Measurements from ENCODE around the gene FBXO24. TPM values are rescaled to one million over a fixed set of nuclear protein-coding genes. Genes with fewer than 3 reads are reported as not detected.
A peak's percentile ranks its signal among the peaks of the same experiment; 100 is the strongest.

FBXO24 gene
- total and polyA plus RNA-seq, 9 of the 15 experiments (the other 6 are each of a cell fraction or from before 2014, with no cell fraction given): 0.17 to 0.95 (median 0.50) TPM

DNA sequence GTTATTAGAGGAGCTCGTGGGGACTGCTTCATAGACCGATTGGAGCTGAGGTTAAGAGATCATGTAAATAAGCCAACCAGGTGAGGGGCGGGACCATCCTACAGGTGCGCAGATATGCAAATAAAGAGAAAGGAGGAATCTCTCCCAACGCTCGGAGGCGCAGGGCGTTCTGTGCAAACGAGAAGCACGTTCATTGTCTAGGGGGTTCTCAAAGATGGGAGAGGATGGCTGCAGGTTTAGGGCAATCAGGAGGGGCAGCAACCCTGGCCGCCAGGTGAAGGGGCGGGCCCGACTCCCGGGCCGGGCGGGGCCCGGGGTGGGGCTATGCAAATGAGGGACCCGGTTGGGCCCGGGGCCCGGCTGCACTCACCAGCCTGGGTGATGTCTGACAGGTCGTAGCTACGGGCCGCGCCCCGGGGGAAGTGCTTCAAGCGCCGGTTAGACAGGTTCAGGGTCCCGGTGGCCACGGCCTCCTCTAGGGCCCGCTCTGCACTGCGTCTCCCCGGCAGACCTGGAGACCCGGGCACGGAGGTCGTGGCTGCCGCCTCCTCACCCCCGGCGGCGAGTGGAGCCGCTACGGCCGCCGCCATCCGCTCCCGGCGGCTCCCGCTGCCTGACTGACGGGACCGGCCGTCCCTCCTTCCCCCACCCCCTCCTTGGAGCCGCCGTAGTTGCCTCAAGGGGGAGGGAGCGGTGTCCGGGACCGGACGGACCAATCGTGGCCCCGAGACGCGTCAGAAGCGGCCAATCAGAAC is 440 bp upstream of the FBXO24 start, which contains the start of gene LRCH4 (continued):
- TF ChIP-seq, protein P1, sequence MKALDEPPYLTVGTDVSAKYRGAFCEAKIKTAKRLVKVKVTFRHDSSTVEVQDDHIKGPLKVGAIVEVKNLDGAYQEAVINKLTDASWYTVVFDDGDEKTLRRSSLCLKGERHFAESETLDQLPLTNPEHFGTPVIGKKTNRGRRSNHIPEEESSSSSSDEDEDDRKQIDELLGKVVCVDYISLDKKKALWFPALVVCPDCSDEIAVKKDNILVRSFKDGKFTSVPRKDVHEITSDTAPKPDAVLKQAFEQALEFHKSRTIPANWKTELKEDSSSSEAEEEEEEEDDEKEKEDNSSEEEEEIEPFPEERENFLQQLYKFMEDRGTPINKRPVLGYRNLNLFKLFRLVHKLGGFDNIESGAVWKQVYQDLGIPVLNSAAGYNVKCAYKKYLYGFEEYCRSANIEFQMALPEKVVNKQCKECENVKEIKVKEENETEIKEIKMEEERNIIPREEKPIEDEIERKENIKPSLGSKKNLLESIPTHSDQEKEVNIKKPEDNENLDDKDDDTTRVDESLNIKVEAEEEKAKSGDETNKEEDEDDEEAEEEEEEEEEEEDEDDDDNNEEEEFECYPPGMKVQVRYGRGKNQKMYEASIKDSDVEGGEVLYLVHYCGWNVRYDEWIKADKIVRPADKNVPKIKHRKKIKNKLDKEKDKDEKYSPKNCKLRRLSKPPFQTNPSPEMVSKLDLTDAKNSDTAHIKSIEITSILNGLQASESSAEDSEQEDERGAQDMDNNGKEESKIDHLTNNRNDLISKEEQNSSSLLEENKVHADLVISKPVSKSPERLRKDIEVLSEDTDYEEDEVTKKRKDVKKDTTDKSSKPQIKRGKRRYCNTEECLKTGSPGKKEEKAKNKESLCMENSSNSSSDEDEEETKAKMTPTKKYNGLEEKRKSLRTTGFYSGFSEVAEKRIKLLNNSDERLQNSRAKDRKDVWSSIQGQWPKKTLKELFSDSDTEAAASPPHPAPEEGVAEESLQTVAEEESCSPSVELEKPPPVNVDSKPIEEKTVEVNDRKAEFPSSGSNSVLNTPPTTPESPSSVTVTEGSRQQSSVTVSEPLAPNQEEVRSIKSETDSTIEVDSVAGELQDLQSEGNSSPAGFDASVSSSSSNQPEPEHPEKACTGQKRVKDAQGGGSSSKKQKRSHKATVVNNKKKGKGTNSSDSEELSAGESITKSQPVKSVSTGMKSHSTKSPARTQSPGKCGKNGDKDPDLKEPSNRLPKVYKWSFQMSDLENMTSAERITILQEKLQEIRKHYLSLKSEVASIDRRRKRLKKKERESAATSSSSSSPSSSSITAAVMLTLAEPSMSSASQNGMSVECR (CRISPR knock-in tag; IDR thresholded peaks at IDR 0.05): peak; percentile 67
- peak; percentile 34; the same call in 1 of the 2 replicates for TF ChIP-seq E2F3 (CRISPR knock-in tag; IDR thresholded peaks at IDR 0.05)
- no peak for TF ChIP-seq ZNF707 (CRISPR knock-in tag; conservative IDR thresholded peaks at IDR 0.05)
- TF ChIP-seq RBM17 (IDR thresholded peaks at IDR 0.05; ENCODE audit: borderline replicate concordance, low read depth, low read length): no peak
- TF ChIP-seq RBM15 (IDR thresholded peaks at IDR 0.05; ENCODE audit: insufficient read depth, low read length): no peak
- TF ChIP-seq KAT7 (CRISPR knock-in tag; IDR thresholded peaks at IDR 0.05; ENCODE audit: borderline replicate concordance): peak; percentile 72; the same call in 1 of the 2 replicates
- TF ChIP-seq ASH1L (IDR thresholded peaks at IDR 0.05; ENCODE audit: borderline replicate concordance, low read depth, partially characterized antibody): no peak
- TF ChIP-seq EWSR1 (IDR thresholded peaks at IDR 0.05; ENCODE audit: borderline replicate concordance, low read depth, partially characterized antibody): no peak
- TF ChIP-seq, protein P2, sequence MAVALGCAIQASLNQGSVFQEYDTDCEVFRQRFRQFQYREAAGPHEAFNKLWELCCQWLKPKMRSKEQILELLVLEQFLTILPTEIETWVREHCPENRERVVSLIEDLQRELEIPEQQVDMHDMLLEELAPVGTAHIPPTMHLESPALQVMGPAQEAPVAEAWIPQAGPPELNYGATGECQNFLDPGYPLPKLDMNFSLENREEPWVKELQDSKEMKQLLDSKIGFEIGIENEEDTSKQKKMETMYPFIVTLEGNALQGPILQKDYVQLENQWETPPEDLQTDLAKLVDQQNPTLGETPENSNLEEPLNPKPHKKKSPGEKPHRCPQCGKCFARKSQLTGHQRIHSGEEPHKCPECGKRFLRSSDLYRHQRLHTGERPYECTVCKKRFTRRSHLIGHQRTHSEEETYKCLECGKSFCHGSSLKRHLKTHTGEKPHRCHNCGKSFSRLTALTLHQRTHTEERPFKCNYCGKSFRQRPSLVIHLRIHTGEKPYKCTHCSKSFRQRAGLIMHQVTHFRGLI (CRISPR knock-in tag; IDR thresholded peaks at IDR 0.05): no peak
- TF ChIP-seq ZNF354B (CRISPR knock-in tag; IDR thresholded peaks at IDR 0.05): no peak
- TF ChIP-seq, protein P3, sequence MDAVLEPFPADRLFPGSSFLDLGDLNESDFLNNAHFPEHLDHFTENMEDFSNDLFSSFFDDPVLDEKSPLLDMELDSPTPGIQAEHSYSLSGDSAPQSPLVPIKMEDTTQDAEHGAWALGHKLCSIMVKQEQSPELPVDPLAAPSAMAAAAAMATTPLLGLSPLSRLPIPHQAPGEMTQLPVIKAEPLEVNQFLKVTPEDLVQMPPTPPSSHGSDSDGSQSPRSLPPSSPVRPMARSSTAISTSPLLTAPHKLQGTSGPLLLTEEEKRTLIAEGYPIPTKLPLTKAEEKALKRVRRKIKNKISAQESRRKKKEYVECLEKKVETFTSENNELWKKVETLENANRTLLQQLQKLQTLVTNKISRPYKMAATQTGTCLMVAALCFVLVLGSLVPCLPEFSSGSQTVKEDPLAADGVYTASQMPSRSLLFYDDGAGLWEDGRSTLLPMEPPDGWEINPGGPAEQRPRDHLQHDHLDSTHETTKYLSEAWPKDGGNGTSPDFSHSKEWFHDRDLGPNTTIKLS (IDR thresholded peaks at IDR 0.05; ENCODE audit: borderline replicate concordance, low read depth): no peak; the same call in 1 of the 2 replicates
- no peak for TF ChIP-seq ZZZ3 (IDR thresholded peaks at IDR 0.05)
- no peak for TF ChIP-seq ARNT (IDR thresholded peaks at IDR 0.05)
- peak; percentile 79; the same call in 1 of the 2 replicates for TF ChIP-seq ZBTB17 (CRISPR knock-in tag; IDR thresholded peaks at IDR 0.05)
- TF ChIP-seq, protein P4, sequence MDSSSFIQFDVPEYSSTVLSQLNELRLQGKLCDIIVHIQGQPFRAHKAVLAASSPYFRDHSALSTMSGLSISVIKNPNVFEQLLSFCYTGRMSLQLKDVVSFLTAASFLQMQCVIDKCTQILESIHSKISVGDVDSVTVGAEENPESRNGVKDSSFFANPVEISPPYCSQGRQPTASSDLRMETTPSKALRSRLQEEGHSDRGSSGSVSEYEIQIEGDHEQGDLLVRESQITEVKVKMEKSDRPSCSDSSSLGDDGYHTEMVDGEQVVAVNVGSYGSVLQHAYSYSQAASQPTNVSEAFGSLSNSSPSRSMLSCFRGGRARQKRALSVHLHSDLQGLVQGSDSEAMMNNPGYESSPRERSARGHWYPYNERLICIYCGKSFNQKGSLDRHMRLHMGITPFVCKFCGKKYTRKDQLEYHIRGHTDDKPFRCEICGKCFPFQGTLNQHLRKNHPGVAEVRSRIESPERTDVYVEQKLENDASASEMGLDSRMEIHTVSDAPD (CRISPR knock-in tag; IDR thresholded peaks at IDR 0.05): no peak
- TF ChIP-seq KDM4B (IDR thresholded peaks at IDR 0.05; ENCODE audit: borderline replicate concordance in 2 of 2, low read depth in 1 of 2): peak in 1 of 2 experiments; percentile 89; a peak in 2 of 4 replicates
- TF ChIP-seq XRCC5 (IDR thresholded peaks at IDR 0.05; ENCODE audit: low read depth, low read length): peak; percentile 92
